Fibroblast of pulmonary artery (primary cell): Measurements from ENCODE around the gene IKBKG.
A peak's percentile ranks its signal among the peaks of the same experiment; 100 is the strongest.

Experiments
- DNase-seq: peaks from one replicate; pipeline ENCODE4 v3.0.0-alpha.2; 2010; ENCODE audit warnings: low read depth
- H3K4me3 ChIP-seq: replicated peaks from 2 replicates; pipeline ENCODE4 v1.5.1; 2011; ENCODE audit warnings: low read depth, mild to moderate bottlenecking, control low read depth, low read length, moderate library complexity
- TF ChIP-seq, protein P1 (sequence below): IDR thresholded peaks from 2 replicates; pipeline ENCODE4 v1.5.1; 2011; ENCODE audit warnings: mild to moderate bottlenecking, control low read depth, low read length, inconsistent platforms; ENCODE audit errors: missing control alignments

The IKBKG gene

DNA sequence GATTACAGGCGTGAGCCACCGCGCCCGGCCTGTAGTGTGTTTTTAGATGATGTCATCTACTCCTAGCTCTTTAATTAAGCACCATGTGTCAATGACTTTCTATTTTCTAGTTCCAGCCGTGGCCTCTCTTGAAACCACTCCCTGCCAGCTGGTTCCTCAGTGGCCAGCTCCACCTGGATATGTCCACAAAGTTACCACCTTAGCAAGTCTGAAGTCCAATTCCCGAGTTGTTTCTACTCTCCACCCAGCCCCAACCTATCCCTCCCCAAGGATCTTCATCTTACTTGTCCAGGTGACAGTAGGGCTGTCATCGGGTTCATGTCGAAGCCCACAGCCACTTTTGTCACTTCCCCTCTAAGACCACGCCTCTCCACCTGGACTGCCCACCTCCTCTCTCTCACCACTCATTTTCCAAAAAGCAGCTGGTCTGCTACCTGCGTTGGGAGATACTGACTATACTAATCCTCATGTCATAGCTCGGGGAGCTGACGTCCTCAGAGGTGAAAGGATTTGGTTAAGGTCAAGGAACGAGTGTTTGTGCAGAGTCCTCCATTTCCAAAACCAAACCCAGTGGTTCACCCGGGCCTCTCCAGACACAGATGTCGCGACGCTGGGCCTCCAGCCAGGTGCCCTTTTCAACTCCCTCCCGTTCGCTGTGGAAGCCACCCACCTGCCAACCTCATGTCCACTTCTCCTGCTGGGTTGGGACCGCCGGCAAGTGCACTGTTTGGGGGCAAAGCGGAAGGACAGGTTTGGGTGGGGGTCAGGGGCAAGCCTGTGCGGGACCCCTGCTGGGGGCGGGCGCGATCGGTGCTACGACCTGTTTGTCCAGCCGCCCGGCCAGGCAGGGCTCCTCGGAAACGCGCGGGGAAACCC lies 32.1 kb upstream of the IKBKG start:
- TF ChIP-seq, protein P1, sequence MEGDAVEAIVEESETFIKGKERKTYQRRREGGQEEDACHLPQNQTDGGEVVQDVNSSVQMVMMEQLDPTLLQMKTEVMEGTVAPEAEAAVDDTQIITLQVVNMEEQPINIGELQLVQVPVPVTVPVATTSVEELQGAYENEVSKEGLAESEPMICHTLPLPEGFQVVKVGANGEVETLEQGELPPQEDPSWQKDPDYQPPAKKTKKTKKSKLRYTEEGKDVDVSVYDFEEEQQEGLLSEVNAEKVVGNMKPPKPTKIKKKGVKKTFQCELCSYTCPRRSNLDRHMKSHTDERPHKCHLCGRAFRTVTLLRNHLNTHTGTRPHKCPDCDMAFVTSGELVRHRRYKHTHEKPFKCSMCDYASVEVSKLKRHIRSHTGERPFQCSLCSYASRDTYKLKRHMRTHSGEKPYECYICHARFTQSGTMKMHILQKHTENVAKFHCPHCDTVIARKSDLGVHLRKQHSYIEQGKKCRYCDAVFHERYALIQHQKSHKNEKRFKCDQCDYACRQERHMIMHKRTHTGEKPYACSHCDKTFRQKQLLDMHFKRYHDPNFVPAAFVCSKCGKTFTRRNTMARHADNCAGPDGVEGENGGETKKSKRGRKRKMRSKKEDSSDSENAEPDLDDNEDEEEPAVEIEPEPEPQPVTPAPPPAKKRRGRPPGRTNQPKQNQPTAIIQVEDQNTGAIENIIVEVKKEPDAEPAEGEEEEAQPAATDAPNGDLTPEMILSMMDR: no peak
- no peak for DNase-seq
- peak overlapping the region; percentile 69 for H3K4me3 ChIP-seq

DNA sequence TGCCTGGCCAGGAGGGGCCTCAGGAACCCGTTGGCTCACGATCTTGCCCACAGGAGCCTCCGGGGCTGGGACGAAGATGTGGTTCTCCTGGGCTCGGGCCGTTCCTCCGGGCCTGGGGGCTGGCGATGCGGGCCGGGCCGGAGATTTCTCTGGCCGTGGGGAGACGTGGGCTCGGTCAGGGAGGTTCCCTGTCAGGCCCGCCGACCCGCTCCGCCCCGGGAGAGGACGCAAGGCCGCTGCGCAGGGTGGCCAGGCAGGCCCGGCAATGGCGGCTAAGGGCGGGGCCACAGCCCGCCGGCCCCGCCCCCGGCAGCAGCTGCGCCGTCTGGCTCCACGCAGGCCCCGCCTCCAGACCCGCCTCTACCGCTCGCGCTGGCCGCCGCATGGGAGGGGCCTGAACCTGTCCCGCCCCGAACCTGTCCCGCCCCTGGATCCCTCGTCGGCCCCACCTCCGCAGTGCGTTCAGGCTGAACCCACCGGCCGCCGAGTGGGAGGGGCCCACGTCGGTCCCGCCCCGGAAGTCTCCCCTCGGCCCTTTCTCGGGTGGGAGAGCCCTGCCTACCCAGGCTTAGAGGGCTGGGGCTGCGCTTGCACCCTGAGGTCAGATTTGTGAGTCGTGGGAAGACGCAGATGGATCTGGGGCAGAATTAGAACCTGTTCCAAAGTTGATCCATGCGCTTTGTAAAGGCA lies 31.3 kb upstream of the IKBKG start, which contains the start of gene FAM3A:
TSS of gene FAM3A (minus strand) at position 267 of the 690 bp plus-strand sequence. CDS start 460 bp downstream, outside the sequence.
- TF ChIP-seq, protein P1: no peak
- H3K4me3 ChIP-seq: peak within 1 kb of the TSS; percentile 69
- peak; percentile 91 for DNase-seq

- TF ChIP-seq, protein P1: no peak
- peak overlapping the region; percentile 48 for H3K4me3 ChIP-seq
- peak; percentile 89 for DNase-seq
Observed at GRCh38 chrX:154516656-154517100, 30.7 kb upstream of the IKBKG start.

DNA sequence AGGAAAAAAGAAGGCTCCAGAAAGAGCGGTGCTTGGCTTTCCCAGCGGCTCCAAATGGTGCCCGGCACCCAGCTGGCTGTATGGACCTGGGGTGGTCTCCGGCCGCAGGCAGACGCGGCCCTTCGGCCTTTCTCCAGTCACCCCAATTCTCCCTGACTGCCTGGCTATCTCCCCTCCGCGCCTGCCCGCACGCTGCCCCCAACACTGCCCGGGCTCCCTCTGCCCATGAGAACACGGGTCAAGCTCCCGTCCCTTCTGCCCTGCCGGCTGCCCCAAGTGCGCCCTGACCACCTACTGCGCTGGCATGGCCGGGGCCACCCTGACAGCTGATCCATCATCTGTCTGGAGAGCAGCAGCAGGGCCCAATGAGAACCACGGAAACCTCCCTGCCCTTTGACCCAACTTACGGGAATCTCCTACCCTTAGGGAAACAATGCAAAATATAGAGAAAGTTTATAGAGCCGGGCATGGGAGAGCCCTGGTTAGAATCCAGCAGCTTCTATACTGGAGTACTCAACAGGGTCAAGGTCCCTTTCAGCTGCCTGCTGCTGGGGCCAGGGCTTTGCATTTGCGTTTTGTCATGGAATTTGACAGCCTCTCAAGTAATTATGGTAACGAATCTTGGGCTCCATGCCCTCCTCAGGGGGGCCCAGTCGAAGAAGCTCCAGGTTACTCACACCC lies 30.2 kb upstream of the IKBKG start:
- no peak for DNase-seq
- no peak overlapping the region for H3K4me3 ChIP-seq

GRCh38 chrX:154519389-154519788 lies 28.0 kb upstream of the IKBKG start:
- DNase-seq: no peak
- TF ChIP-seq, protein P1: no peak
- no peak overlapping the region for H3K4me3 ChIP-seq

More for the DNA sequence above, 30.2 kb upstream of the IKBKG start:
- TF ChIP-seq, protein P1: no peak

DNA sequence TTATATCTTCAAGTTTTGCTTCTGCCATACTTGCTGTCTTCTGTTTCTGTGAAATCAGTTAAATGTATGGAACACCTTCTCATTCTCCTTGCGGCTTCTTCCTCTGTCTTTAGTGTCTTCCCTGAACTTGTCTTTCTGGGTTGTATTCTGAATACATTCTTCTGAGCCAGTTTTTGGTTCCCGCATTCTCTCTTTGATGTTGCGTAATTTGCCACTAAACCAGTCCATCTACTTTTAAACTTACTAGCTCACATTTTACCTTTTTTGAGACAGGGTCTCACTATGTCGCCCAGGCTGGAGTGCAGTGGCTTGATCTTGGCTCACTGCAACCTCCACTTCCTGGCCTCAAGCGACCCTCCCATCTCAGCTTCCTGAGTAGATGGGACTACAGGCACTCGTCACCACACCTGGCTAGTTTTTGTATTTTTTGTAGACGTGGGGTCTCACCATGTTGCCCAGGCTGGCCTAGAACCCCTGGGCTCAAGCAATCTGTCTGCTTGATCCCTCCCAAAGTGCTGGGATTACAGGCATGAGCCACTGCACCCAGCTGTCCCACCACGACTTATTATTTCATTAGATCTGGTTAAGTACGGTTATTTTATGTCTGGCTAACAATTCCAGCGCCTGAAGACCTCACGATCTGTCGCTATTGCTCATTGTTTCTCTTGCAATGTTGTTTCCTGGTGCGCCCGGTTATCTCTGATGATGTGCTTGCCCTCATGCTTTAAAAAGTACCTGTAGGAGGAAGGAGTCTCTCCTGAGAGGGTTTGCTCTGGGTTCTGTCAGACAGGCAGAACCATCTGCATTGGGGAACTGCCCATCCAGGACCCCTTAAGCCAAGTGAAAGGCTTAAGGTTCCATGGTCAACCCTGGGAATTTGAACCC lies 21.6 kb upstream of the IKBKG start:
- H3K4me3 ChIP-seq: no peak overlapping the region
- TF ChIP-seq, protein P1: no peak
- no peak for DNase-seq
